Measurements from ENCODE around the gene PURA.

The PURA gene

DNA sequence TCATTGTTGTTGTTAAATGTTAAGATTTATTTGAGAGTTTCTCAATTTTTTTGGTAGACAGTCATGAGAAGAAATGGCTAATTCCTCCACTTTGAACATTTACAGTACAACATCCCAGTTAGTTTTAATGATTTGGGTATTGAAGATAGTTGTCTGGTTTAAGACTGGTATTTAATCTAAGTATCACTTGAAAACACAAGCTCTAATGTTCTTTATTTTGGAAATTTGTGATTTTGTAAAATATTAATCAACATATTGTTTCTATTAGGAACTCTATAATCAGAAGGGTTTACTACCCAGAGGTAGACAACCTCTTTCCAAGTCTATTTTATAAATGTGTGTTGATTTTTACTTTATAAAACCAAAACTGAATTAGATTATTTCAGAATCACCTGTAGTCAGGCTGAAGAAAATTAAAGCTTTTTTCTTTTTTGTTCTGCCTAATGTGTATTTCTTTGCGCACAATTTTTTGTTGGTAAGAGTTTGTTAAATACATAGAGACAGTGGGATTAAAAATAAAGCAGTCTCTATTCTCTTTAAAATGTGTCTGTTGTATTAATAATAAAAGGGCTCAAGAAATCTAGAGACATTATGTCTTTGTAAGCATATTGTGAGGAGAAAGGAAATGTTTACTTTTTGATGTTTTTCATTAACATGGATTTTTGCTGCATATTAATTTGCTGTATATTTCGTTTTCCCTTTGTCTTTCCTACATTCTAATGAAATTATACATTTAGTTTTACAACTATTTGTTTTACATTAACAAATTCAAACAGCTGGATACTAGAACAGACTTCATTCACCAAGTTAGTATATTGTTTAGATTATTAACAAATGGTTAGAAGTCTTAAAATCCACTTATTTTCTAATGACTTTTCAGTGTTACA is 3.9 kb upstream of the PURA start:
- DNase-seq: no peak

DNA sequence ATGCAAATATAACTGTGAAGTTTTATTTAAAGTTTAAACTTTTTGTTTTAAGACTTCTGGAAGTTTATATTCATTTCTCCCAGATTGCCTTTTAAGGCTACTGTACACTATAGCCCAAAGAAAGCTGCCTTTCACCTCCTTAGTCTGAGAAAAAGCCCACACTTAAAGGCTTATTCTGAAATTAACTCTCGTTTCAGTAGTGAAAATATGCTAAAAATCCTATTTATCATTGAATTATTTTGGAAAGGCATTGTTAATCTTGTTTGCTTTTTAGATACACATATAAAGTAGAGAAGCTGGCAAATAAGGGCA is 3.3 kb upstream of the PURA start:
- DNase-seq: no peak

DNA sequence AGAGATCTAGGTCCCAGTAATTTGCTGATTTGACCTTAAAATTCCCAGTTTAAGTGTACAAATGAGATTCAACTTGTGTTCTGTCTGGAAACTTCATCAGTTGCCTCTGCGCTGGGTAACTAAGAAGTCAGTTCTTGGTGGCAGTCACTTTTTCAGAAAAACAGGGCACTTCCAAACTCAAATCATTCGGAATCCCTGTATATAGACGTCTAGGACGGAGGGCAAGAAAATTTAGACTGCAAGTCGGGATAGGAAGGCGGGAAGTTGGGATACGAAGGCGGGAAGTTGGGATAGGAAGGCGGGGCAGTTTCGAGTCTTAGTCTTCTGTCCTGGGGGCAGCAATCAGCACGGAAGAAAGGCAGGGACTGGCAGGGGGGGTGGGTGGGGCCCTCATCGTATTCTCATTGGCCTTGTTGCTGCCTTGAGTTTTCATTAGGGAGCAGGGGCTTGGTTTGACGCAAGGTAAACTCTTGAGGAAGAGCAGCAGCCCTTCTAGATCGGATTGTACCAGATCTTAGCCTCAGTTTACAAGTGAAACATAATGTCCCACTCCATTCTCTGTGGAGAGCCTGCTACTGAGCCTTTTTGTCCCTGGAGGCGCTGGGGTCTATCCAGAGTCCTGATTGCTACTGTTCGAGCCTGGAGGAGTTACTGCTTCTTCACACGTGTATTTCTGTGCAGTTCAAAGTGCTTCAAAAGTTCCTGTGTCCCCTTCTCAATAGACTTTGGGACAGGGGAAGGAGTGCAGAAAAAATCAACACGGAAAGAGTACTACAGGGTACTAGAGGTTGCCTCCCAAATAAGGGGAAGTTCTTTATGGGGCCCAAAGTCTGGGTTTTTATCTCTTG is 2.7 kb upstream of the PURA start:
- DNase-seq: no peak

DNA sequence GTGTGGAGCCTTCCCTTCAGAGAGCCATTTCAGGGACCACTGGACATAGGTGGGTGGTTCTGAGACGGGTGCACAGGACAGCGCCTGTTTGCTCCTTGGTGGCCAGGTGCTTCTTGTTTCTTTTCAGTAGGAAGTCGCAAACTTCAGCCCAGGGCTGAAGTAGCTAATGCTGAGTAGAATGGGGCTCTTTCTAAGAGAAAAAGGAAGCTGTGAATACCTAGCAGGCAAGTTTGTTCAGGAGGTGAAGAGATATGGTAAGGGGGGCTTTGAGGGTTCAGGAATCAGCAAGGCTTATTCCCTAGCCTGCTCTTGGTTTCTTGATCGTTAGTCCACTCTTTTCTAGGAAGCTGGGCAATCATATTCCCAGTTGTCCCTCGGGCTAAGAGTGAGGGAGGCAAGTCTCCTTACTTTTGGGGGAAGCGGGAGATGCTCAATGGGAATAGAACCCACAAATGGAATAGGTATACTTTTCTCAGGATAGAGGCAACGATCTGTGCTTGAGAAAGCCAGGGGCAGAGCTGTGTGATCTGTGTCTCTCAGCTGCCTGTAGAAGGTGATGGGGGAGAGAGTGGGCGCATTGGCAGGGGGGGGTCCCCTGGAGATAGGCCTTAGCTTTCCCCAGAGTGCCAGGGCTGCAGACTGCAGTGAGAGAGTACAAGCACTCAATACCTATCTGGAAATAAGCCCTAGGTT is 1.9 kb upstream of the PURA start:
- no peak for DNase-seq

DNA sequence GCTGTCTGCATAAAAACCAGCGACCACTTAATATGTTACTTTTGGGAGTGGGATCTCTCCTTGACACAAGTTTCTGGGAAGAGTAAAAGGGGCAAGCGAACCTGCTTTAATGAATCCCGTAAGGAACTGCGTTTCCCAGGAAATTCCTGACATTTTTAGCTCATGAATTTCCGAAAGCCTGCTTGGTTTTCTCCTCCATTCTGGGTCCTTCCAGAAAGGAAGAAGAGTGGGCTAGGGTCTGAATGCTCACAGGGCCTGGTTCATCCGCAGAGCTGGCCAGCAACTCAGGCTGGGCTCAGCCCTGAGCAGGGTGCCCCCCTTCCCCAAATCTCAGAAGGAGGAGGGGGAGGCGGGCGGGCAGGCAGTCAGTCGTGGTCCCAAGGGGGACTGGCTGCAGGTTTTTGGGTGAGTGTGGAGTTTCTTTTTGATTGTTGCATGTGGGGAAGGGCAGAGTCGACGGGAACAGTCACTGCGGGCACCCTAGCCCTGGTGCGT is 1.2 kb upstream of the PURA start:
- no peak for DNase-seq

DNA sequence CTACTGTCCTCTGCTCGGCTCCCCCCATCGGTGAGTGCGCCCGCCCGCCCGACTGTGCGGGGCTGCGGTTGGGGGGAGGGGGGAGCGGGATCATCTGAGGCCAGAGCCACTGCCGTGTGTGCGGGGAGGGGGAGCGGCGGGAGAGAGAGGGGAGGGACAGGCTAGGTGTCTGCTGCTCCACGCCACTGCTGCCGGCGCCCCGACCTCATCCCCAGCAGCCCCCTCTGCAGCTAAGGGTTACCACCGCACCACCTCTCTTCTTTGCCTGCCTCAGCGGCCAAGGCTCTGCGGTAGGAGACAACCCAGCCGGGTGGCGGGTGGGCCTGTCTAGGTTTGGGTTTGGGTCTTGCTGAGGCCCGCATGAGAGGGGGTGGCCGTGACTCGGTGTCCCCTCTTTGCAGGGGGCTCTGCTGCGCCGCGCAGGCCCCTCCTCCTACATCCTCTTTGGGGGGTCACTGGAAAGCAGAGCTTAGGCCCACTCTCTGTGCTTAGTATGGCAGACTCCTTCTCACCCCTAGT is 670 bp upstream of the PURA start:
- DNase-seq: peak in 7 of 56 donors; percentile 10 to 51 (median 32)

DNA sequence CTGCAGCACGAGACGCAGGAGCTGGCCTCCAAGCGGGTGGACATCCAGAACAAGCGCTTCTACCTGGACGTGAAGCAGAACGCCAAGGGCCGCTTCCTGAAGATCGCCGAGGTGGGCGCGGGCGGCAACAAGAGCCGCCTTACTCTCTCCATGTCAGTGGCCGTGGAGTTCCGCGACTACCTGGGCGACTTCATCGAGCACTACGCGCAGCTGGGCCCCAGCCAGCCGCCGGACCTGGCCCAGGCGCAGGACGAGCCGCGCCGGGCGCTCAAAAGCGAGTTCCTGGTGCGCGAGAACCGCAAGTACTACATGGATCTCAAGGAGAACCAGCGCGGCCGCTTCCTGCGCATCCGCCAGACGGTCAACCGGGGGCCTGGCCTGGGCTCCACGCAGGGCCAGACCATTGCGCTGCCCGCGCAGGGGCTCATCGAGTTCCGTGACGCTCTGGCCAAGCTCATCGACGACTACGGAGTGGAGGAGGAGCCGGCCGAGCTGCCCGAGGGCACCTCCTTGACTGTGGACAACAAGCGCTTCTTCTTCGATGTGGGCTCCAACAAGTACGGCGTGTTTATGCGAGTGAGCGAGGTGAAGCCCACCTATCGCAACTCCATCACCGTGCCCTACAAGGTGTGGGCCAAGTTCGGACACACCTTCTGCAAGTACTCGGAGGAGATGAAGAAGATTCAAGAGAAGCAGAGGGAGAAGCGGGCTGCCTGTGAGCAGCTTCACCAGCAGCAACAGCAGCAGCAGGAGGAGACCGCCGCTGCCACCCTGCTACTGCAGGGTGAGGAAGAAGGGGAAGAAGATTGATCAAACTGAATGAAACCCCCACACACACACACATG is 654 bp downstream of the PURA start:
- peak in 33 of 56 donors; percentile 15 to 73 (median 55) for DNase-seq

DNA sequence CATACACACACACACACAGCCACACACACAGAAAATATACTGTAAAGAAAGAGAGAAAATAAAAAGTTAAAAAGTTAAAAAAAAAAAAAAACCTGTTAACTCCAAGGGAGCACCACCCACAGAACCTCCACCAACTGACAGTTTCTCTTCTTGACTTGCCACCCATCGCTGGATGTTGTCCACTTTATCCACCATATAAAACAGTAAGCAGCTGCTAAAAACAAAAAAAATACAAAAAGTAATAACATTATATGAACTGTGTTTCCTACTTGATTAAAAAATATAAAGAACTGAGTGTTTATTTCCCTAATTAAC is 1.2 kb downstream of the PURA start:
- no peak for DNase-seq

DNA sequence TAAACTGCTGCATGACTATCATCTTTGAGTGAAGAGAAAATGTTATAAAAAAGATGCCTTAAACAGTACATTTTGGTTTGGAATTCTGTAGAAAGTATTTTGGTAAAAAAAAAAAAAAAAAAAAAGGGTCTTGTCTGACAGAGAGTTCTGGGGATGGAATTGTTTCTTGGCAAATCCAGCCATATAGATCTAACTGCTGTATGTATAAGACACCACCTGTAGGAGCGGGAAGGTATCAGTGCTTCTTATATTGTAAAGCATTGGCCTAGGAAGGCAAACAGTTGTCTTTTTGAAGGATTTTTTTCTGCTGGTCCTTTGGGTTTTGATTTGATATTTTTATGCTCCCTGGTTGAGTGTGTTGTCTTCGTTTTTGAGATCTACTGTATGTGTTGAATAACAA is 2.8 kb downstream of the PURA start:
- no peak for DNase-seq

DNA sequence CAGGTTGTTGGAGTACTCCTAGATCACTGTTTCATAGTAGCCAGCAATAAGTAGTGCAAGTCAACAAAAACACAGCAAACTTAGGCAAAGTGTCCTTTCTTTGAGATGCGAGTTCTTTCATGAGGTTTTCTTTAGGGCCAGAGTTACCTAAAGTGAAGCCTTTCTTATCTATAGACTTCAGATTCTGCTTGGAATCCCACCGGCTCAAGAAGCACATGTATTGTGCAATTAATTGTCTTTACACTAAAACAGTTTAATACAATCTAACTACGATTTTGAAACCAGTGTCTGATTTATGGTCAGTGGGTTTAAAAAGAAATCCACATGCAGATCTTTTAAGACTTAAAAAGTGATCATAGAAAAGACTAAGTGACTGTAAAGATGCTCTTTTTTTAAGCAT is 3.6 kb downstream of the PURA start:
- DNase-seq: no peak

DNA sequence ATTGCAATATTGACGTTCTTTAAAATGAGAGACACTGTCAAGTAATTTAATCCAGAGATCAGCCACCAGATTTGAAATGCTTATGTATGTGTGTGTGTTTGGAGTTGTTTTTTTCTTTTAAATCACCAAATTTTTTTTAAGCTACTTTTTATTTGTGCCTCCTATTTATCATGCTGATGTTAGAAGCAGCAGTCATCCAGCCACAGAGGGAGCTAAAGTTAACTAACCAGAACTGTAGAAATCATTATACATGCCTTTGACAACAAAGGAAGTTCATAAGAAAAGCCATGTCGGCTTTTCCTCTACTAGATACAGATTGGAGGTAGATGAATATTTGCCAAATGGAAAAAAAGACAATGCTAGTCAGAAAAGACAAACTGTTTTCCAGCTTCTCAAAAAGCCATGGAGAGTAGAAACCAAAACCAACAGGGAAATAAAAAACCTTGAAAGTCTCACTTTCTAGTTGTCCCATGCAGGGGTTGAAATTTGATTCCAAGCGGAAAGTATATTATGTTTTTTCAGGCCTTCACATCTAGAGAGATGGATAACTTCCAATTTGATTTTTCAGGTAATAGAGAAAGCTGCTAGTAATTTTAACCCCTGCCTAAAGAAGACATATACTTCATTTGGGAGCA is 4.5 kb downstream of the PURA start:
- no peak for DNase-seq

DNA sequence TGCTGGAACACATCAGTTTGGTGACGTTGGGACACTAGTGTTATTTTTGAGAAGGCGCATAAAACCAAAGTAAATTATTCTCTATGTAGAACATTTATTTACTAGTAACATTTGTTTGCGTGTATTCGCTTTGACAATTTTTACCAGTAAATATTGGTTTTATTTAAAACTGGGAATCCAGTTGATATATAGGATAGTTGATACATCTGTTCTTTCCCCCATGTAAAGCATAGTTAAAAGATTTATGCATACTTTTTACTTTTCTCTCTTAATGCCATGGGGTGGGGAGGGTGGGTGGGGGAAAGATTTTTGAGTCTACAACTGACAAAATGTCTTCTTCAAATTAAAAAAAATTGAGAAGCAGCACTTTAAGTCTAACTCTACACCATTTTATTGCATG is 11.7 kb downstream of the PURA start, which contains the start of gene IGIP:
TSS of gene IGIP (plus strand) at position 301 of the 400 bp plus-strand sequence. CDS start 2,540 bp downstream, outside the sequence.
- no peak for DNase-seq

DNA sequence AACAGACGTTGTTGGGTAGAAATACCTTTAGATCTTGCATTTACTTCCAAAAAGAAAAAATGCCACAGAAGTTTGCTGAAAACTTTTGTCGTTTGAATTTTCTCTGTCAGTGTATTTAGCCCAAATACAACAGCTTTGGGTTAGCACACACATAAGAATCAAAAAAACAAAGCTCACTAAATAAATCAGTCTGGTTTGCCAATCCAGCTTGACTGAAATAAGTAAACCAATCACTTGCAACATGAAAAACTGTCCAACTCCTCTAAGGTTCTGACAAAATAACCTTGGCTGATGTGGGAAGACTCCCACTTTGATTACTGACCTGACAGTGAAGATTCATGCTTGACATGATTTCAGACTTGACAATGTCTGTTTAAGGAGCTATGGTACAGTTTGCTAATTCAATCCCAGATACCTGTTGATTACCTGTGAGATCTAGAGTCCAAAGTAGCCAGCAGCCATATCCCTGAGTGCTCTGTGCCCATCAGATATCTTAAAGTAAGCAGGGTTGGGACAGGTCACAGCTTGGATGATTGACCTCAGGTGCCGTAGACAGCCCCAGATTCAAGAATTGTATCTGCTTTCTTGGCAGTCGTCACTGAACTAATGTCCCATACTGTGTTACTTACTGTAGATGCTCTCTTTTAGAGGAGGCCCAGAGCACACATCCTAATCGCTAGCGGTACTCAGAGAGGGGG is 12.6 kb downstream of the PURA start:
- no peak for DNase-seq

DNA sequence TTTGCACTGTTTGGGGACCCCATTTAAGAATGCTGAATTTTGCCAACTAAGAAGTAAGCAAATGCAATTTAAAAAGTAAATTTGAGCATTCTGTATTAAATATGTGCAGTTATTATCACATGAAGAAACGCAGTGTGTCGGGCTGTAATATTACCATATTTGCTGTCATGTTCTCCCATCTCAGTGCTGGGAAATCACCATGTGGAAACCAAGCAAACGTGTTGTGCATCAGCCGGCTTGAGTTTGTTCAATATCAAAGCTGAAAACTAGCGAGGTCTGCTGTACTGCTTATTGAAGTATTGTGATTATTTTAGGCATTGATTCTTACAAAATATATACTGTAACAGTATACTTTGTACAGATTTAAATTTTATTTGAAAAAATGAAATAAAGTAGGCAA is 14.5 kb downstream of the PURA start:
- DNase-seq: no peak

DNA sequence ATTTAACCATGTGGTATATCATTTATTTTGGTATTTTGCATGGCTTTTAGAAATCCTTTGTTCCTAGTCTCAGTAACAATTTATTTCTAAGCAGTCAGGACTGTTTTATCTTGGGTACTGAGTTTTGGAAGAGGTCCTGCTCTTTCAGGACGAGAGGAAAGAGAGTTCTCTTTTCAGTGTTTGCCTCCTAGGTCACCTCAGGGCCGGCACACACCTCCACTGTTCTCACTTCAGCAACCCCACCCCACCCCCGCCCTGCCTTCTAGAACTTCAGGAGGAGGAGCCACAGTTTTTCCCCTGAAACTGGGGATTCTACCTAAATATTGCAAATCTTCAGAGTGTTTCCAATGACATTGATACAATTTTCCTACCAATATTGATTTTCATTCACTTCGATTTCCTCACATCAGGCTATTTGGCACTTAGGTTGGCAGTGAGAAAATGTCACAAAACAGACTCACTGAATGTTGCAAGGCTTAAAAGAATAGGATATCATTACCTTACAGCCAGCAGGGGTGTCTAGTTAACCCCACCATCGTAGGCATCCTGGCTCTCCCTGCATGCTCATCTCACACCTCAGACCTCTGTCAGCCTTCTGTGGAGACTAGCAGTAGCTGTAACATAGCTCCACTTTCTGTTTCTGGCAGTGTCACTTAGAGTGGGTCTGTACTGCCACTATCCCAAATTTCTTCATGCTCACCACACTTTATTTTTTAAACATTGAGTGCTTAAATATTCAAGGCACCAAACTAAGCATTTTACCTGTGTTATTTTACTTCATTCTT is 17.2 kb downstream of the PURA start:
- DNase-seq: no peak

DNA sequence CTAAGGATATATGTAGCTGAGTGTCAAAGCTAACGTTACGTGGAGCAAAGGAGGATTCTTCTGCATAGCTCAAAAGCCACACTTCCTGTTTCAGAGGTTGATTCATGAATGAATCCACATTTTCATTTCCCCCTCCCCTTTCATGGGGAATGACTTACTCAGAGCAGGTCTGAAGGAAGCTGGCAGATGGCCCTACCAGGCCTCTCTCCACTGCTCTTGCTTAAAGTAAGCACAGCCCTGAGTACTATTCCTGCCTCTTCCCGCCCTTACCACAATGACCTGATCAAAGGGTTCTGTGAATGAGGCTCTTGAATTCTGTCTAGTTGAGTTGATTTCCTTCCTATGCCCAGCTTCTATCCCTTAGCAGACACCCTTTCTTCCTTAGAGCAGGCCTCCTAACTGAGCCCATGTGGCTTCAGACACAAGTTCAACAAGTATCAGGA is 18.1 kb downstream of the PURA start:
- DNase-seq: no peak

DNA sequence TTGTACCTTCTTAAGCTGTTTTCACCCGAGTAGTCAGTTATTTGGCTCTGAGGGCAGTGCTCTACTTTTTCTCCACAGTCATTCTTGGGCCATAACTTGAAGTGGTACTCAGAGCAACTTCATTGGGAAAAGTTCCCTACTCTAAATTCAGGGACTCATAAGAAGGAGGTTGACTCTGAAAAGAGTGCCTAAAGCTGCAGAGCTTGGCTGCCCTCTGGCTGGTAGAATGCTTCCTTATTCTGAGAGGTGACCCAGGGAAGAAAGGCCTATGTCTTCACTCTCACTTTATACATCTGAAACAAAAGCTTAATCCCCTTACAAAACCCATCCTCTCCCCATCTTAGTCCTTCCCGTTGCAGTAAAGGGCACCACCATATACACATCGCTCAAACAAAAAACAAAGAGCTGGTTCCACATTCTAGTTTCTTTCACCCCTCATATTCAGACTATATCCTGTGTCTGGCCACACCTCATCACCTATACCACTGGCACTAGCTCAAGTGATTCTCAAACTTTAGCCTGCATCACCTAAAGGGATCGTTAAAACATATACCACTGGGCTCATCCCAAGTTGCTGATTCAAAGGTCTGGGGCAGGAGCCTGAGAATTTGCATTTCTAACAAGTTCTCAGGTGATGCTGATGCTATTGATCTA is 19.7 kb downstream of the PURA start:
- DNase-seq: no peak

DNA sequence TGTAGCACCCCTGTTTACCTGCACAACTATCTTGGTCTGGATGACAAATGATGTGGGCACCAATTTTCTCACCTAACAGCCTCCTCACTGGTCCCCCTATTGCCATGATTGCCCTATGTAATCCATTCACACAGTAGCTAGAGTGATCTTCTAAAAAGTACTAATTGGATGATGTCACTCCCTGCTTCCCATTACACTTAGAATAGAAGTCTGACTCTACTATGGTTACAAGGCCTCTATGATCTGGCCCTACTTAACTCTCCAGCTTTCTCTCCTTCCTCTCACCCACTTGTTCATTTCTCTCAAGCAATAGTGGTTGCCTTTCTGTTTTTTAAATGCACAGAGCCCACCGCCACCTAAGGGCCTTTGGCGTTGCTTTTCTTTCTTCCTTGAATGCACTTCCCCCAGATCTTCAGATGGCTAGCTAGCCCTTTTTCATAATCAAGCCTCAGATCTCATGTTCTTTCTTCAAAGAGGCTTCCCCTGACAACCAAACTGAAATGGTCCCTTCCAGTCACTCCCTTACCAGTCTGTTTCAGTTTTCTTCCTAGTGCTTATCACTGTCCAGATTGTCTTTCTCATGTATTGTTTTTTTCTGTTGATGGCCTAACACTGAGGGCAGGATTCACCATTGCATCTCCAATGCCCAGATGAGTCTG is 20.5 kb downstream of the PURA start:
- DNase-seq: no peak

Measured in nucleus accumbens (tissue), 56 donors.